Measurements from ENCODE around the gene GSK3A.
A peak's percentile ranks its signal among the peaks of the same experiment; 100 is the strongest.

The GSK3A gene

DNA sequence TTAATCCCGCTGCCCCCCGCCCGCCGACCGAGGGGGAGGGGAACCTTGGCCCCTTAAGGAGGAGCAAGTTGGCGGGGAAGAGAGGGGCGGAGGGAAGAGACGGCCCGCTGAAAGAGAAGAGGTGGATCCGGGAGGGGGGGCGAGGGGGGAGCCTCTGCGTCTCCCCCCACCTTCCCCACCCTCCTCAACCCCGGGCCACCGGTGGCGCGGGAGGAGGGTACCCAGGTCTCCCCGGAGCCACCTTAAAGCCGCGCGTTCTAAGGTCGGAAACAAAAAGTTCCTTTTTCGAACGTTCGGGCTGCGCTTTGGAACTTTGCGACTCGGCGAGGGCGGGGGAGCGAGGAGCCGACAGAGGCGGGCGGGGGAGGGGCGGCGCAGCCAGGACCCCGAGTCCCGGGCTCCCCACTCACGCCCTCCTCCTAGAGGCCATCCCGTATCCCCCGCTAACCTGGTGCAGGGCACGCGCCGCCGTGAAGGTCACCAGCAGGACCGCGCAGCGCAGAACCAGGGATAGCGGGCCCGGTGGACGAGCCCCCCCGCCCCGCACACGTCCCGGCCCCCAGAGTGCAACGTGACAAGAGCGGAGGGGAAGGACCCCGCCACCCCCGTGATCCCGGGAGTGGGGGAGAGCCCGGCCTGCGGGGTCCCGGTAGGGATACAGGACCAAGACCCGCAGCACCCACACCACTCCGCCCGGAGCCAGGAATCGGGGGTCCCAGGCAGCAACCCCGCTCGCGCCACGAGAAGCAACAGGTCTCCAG lies 11.9 kb upstream of the GSK3A start:
- no peak for DNase-seq (ENCODE audit: insufficient read length, low spot score)
- TF ChIP-seq CTCF (IDR thresholded peaks at IDR 0.05; ENCODE audit: insufficient read depth, missing control alignments): no peak
- no peak for FAIRE-seq

- no peak for TF ChIP-seq CTCF (IDR thresholded peaks at IDR 0.05; ENCODE audit: insufficient read depth, missing control alignments)
- no peak for FAIRE-seq
- peak; percentile 62 for DNase-seq (ENCODE audit: insufficient read length, low spot score)
These were observed 11.1 kb upstream of the GSK3A start for GRCh38 chr19:42253245-42254088.

DNA sequence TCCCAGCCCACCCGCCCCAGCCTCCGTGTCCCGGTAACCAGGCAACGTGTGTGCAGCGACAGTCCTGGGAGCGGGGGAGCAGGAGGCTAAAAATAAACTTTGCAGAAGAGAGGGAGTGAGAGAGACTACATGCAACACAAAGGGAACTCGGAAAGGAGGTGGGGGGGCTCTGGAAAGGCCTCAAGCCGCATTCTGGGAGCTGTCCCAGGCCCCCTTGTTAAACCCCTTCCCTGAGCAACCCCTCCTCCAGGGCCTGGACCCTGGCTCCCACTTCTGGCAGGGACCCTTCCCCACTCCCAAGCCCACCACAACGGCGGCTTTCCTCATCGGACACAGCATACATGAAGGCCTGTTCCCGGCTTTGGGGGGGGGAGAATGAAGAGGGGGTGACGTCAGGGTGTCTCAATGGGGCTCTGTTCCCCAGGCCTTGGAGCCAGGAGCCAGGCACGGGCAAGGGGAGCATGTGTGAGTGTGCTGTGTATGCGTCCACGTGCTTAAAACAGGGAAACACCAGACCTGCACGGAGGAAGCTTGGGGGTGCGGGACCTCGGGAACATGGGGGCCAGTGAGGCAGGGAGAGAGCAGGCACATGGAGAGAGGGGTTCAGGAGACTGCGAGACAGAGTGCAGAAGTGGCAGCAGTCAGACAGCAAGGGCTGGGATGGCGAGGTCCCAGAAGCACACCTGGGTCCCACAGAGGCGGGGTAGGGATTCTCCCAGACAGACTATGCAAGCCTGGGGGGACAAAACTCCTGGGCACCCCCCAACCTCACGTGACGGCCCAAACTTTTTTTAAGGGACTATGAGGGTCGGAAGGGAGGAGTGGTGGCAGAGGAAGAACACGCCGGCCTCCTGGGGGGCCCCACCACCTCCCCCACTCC lies 10.2 kb upstream of the GSK3A start:
- DNase-seq (ENCODE audit: insufficient read length, low spot score) (no peak), FAIRE-seq (no peak)
- TF ChIP-seq CTCF (IDR thresholded peaks at IDR 0.05; ENCODE audit: insufficient read depth, missing control alignments): no peak

- FAIRE-seq: no peak
- no peak for TF ChIP-seq CTCF (IDR thresholded peaks at IDR 0.05; ENCODE audit: insufficient read depth, missing control alignments)
- DNase-seq (ENCODE audit: insufficient read length, low spot score): no peak
These were observed 9.4 kb upstream of the GSK3A start for GRCh38 chr19:42251572-42252358.

GRCh38 chr19:42250666-42251531 lies 8.5 kb upstream of the GSK3A start:
- no peak for TF ChIP-seq CTCF (IDR thresholded peaks at IDR 0.05; ENCODE audit: insufficient read depth, missing control alignments)
- DNase-seq (ENCODE audit: insufficient read length, low spot score): no peak
- no peak for FAIRE-seq

Measured in D721Med (cell line).